T-helper 2 cell treated with Interferon-gamma antibody and Interleukin-4, amounts not matched to agents 5 μg/mL and 100 μg/mL, for 36 hours (primary cell): ENCODE measurements around the gene STX16.

Source experiments
- DNase-seq: peaks from one replicate; pipeline ENCODE4 v3.0.0; 2021; ENCODE audit warnings: low spot score
- H3K27ac Mint-ChIP-seq: one replicate; pipeline ENCODE4 v1.8.0; 2021; ENCODE audit warnings: mild to moderate bottlenecking, mixed read lengths
- H3K27me3 Mint-ChIP-seq: one replicate; pipeline ENCODE4 v1.8.0; 2021; ENCODE audit warnings: low read depth, mixed read lengths
- H3K36me3 Mint-ChIP-seq: one replicate; pipeline ENCODE4 v1.8.0; 2021; ENCODE audit warnings: low read depth, mixed read lengths
- H3K4me1 Mint-ChIP-seq: one replicate; pipeline ENCODE4 v1.8.0; 2021; ENCODE audit warnings: low read depth, mixed read lengths
- H3K4me3 Mint-ChIP-seq: one replicate; pipeline ENCODE4 v1.8.0; 2022; ENCODE audit warnings: mild to moderate bottlenecking, moderate library complexity, mixed read lengths
- H3K9me3 Mint-ChIP-seq: one replicate; pipeline ENCODE4 v1.8.0; 2021; ENCODE audit warnings: mixed read lengths

Gene STX16

DNA sequence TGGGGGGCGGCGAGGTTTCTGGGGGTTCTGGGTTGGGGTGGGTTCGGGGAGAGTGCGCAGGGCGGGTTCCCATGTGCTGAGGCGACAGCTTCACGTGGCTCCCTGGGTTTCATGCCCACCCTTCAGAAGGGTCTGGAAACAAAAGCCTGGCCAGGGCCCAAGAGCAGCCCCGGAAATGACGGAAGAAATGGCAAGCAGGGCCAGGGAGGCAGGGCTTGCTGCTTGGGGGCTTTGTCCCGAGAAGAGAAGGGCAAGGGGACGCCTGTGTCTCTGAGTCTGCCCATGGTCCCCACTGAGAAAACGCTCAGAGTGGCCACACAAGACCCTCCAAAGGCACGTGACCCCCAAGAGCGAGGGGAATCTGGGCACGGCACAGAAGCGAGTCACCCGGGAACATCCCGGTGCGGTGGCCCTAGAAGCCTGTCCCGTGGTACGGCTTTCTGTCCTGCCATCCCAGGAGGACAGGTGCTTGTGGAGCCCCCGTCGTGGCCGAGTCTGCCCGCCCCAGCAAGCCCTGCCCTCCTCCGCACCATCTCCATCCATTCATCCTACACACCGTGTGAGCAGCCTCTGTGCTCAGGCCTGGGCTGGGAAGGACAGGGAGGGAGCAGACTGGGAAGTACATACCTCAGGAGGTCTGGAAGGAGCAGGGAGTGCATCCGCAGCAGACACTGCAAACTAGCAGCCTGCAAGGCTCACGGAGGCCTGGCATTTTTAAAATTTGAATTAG, 50.5 kb downstream of the STX16 start:
- Mint-ChIP-seq H3K9me3 (no peaks in the 10 kb centered on the region), H3K36me3 (peaks cover 26% of the 10 kb centered on the region), H3K4me3 (no peak overlapping the region), H3K27me3 (no peaks in the 10 kb centered on the region), H3K27ac (no peak overlapping the region), H3K4me1 (no peaks in the 10 kb centered on the region)
- no peak for DNase-seq

DNA sequence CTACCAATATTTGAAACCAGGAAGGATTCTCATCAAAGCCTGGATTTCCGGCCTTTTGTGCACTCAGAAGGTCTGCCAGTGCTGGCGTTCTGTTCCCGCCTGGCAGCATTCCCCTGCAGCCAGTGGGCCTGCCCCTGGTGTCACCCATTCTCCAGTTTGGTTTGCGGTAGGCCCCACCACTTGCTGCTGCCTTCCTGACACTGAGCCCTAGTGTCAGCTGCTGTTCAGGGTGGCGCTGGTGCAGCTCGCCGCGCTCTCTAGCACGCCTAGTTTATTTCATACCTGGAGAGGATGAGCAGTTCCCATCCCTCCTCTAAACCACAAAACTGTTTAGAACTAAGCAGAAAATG, 51.1 kb downstream of the STX16 start:
- Mint-ChIP-seq H3K4me3 (no peak overlapping the region), H3K27ac (no peak overlapping the region), H3K27me3 (no peaks in the 10 kb centered on the region), H3K36me3 (peaks cover 23% of the 10 kb centered on the region), H3K9me3 (no peaks in the 10 kb centered on the region), H3K4me1 (no peaks in the 10 kb centered on the region)
- DNase-seq = no peak

DNA sequence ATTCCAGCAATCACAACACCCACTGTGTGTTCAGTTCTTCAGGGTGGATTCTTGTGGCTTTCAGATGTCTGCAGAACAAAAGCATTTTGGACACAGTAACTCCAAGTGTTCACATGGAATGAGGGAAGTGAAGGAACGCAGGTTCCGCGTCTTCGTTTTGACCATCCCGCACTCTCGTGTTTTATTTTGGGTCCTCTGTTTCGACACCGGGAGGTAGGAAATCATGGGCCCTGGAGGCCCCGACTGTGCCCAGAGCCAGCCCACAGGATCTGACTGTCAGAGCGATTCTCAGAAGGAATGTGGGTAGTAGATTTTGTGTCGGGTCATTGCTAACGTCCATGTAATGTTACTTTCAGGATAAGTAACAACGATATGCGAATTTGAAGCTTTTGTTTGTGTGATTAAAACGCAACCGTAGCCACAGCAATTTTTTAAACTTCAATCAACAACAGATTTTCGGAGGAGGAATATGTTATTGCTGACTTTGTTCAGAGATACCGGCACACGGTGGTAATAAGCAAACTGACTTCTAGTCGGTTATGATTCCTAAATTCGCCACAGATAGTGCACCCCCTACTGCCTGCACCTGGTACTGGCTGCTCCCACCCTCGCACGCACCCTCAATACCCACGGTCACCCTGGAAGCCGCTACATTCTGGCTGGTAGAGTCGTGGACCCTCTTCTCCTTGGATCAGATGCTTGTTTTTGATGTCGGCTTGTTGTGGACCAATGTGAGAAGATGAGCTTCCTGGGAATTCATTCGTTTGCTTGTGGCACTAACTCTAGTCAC, 52.0 kb downstream of the STX16 start:
- no peak overlapping the region for H3K27ac Mint-ChIP-seq

DNA sequence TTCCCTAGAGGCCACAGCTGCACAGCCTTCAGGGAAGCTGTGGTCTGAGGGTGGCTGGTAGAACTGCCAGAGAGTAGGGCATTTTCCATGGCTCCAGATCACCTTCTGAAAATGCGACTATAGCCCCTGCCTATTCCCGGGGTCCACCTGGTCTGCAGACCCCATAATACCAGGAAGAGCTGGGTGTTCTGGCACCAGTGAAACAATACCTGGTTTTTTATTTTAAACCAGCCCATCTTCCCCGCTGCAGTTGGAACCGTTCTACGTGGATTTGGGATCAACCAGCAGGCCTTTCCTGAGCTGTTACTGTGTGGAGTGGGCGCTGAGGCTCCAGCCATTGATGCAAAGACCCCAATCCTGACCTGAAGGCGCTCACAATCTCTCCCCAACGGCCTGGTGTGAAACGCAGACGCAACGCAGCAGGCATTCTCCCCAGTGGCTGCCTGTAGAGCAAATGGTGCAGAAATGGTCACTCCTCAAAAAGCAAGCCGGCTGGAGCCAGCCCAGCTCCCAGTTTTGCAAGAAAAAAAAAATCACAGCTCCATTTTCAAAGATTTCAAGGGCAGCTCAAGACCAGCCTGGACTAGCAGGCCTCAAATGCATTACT, 52.8 kb downstream of the STX16 start:
- Mint-ChIP-seq H3K4me1 (no peaks in the 10 kb centered on the region), H3K9me3 (no peaks in the 10 kb centered on the region), H3K27ac (no peak overlapping the region), H3K36me3 (peaks cover 20% of the 10 kb centered on the region), H3K4me3 (no peak overlapping the region), H3K27me3 (no peaks in the 10 kb centered on the region)
- no peak for DNase-seq

More for the DNA sequence above, 52.0 kb downstream of the STX16 start:
- Mint-ChIP-seq H3K4me1 (no peaks in the 10 kb centered on the region), H3K9me3 (no peaks in the 10 kb centered on the region), H3K36me3 (peaks cover 21% of the 10 kb centered on the region), H3K27me3 (no peaks in the 10 kb centered on the region), H3K4me3 (no peak overlapping the region)
- no peak for DNase-seq

DNA sequence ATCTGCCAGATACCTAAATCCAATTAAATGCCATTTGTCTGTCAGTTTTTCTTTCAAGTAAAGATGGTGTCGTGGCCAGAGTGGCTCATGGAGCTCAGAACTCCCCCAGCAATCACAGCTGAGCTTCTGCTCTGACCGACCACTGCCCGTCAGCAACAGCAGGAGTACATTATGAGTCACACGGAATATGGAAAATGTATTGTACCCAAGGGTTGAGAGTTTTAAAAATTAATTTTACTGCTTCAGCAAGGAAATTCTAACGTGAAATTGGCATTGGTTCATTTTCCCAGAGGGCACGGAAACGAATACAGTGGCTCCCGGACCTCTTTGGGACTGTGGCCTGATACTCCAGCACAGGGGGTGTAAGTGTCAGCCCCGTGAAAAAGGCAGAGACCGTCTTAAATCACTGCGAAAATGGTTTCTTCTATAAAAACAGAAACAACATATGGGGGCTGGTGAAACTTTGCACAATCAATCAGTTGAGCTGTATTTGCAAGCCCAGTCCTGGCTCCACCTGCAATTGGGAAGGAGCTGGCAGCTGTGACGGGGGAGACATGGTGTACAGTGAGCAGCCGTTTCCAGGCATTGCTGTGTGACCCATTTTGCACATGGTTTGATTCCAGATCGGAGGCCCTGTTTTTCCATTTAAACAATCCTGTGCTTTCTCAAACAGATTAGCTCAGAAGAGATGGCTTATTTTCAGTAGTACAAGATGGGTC, 54.3 kb downstream of the STX16 start:
- Mint-ChIP-seq H3K27me3 (no peaks in the 10 kb centered on the region), H3K9me3 (no peaks in the 10 kb centered on the region), H3K36me3 (peaks cover 19% of the 10 kb centered on the region), H3K27ac (no peak overlapping the region), H3K4me3 (no peak overlapping the region), H3K4me1 (no peaks in the 10 kb centered on the region)
- no peak for DNase-seq

DNA sequence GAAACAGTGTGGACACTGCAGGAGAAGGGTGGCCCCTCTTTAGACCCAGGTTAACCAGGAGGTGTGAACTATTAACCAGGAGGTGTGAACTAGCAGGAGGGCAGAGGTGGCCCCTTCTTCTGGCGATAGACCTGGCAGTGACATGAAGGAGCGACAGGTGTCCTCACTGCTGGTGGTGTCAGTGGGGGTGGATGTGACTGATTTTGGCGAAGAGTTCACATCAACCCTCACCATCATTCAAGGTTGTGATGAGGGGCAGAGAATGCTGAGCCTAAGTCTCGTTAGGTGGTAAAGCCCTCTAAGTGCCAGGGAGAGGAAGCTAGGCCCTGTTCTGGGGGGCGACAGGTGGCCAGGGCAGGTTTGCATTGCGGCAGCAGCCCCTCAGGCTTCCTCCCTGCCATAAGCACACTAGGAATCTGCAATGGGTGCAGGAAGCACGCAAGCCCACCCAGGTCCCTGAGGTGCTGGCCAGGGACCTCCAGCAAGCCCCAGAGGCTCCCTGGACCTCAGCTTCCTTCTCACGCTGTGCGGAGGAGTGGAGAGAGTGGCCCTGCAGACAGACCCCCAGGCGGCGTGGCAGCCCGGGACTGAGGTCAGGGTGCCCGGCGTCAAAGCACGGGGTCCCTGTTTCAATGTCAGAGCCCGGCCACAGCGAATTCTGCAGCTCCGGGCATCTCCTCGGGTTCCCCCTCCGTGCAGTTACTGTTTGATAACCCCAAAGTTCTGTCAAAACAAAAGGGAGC, 55.2 kb downstream of the STX16 start:
- Mint-ChIP-seq H3K27me3 (no peaks in the 10 kb centered on the region), H3K27ac (no peak overlapping the region), H3K4me3 (no peak overlapping the region), H3K9me3 (no peaks in the 10 kb centered on the region), H3K4me1 (no peaks in the 10 kb centered on the region), H3K36me3 (peaks cover 18% of the 10 kb centered on the region)
- DNase-seq = no peak

DNA sequence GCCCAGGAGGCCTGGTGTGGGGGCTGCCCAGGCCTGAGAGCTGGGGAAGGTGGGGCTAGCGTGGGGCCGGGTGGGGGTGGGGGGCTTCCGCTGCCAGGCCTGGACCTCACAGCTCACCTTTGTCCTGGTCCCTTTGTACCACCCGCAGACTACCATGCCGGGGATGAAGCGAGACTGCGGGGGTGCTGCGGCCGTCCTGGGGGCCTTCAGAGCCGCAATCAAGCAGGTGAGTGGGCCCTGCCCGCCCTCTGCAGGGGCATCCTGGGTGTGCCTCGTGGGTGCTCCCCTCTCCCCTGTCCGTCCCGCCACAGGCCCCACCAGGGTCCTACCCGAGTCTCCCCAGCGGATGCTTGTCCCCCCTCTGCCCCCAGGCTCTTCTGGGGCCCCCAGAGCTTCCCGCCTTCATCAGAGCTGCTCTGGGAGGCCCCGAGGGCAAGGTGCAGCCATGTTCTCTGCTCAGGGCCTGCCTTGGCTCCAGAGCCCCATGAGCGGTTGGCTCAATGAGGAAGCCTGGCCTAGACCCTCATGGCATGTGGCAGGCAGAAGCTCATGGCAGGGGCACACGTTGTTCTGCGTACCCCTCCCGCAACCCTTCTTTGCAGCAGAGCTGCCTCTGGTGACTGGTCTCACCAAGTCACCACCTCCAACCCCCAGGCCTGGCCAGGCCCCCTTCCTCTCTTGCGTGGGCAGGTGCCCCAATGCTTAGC, 56.0 kb downstream of the STX16 start:
- Mint-ChIP-seq H3K27ac (no peak overlapping the region), H3K27me3 (no peaks in the 10 kb centered on the region), H3K36me3 (peaks cover 18% of the 10 kb centered on the region), H3K4me1 (no peaks in the 10 kb centered on the region), H3K4me3 (no peak overlapping the region), H3K9me3 (no peaks in the 10 kb centered on the region)
- no peak for DNase-seq

DNA sequence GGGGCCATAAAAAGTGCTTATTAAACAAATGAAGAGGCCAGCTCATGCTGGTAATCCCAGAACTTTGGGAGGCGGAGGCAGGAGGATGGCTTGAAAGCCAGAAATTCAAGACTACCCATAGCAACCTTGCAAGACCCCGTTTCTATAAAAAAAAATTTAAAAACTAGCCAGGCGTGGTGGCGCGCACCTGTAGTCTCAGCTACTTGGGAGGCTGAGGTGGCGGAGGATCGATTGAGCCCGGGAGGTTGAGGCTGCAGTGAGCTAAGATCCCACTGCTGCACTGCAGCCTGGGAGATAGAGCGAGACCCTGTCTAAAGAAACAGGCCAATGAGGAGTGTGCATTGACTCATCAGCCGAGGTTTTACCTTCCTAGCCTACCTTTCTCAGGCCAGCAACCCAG, 56.7 kb downstream of the STX16 start:
- Mint-ChIP-seq H3K4me1 (no peaks in the 10 kb centered on the region), H3K9me3 (no peaks in the 10 kb centered on the region), H3K27me3 (no peaks in the 10 kb centered on the region), H3K4me3 (no peak overlapping the region), H3K36me3 (peaks cover 13% of the 10 kb centered on the region), H3K27ac (no peak overlapping the region)
- DNase-seq = no peak

DNA sequence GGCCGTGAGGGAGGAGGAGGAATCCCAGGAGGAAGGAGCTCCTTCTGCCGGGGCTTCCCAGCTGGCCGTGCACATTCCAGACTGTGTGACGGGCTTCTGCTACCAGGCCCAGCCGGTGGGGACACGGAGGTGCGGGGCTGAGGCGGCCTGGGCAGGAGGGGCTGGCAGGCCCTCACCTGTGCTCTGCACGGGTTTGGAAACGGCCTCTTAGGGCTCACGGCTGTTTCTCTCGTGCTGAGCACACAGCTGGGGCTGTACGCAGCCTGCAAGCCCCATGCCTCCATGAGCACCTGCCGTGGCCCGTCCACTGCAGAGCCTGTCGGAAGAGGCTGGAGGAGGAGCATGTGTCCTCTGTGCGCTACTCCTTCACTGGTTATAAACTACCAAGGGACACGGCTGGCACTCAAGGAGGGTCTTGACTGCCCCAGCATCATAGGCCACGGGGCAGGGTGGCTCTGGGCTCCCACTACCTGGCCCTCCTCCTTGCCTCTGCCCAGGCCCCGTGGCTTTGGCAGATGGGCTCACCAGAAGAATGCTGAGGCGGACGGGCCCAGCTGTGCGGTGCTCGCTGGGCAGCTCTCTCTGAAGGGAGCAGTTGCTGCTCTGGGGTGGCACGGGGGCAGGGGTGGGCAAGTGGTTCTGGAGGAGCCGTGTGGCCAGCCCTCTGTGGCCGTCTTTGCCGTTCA, 57.3 kb downstream of the STX16 start:
- DNase-seq = no peak
- H3K27me3 Mint-ChIP-seq = no peaks in the 10 kb centered on the region
- peaks cover 9% of the 10 kb centered on the region for H3K36me3 Mint-ChIP-seq
- H3K4me1 Mint-ChIP-seq = no peaks in the 10 kb centered on the region
- no peak overlapping the region for H3K4me3 Mint-ChIP-seq
- no peak overlapping the region for H3K27ac Mint-ChIP-seq
- no peaks in the 10 kb centered on the region for H3K9me3 Mint-ChIP-seq

DNA sequence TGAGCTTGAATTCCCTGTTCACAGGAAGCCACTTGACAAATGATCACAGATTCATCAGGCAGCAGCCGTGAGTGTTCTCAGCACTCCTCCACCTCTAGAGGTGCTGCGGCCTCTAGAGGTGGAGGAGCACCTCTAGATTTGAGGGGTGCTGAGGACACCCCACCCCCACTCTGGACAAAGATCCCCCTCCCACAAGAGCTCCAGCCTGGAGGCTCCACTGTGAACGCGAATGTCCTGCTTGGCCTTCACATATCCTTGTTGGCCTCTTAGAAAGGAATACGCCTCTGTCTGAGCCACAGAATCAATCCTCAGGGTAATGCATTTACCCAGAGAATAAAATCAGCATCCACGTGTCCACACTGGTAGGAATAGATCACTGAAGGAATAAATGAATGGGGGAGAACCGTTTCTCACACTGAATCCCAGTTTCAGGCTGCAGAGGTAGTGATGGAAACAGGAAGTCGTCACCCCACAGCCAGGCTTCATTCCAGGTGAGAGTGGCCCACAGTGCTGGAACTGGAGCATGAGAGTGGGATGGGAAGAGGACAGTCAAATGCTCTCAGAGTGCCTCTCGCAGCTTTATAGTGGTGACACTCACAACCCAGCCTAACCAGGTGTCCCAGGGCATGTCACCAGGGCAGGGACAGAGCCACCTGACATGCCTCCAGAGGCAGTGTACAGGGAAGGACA, 58.1 kb downstream of the STX16 start:
- Mint-ChIP-seq H3K4me1 (no peaks in the 10 kb centered on the region), H3K36me3 (peaks cover 4% of the 10 kb centered on the region), H3K27ac (no peak overlapping the region), H3K4me3 (no peak overlapping the region), H3K27me3 (no peaks in the 10 kb centered on the region), H3K9me3 (no peaks in the 10 kb centered on the region)
- no peak for DNase-seq

DNA sequence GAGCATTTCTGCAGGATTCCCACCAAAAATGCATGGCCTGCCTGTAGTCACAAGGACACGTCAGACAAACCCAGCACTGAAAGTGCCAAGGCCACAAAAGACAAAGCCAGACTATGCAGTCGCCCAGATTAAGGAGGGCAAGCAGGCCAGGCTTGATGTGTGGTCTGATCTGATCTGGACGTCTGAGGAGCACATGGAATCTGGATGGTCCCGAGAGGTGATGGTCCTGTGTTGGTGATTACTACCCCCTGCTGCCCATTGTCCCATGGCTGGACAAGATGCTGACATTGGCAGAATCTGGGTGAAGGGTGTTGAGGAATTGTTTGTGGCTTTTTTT, 58.6 kb downstream of the STX16 start:
- Mint-ChIP-seq H3K4me3 (no peak overlapping the region), H3K27ac (no peak overlapping the region), H3K27me3 (no peaks in the 10 kb centered on the region), H3K4me1 (no peaks in the 10 kb centered on the region), H3K36me3 (peaks cover 1% of the 10 kb centered on the region), H3K9me3 (no peaks in the 10 kb centered on the region)
- DNase-seq = no peak

DNA sequence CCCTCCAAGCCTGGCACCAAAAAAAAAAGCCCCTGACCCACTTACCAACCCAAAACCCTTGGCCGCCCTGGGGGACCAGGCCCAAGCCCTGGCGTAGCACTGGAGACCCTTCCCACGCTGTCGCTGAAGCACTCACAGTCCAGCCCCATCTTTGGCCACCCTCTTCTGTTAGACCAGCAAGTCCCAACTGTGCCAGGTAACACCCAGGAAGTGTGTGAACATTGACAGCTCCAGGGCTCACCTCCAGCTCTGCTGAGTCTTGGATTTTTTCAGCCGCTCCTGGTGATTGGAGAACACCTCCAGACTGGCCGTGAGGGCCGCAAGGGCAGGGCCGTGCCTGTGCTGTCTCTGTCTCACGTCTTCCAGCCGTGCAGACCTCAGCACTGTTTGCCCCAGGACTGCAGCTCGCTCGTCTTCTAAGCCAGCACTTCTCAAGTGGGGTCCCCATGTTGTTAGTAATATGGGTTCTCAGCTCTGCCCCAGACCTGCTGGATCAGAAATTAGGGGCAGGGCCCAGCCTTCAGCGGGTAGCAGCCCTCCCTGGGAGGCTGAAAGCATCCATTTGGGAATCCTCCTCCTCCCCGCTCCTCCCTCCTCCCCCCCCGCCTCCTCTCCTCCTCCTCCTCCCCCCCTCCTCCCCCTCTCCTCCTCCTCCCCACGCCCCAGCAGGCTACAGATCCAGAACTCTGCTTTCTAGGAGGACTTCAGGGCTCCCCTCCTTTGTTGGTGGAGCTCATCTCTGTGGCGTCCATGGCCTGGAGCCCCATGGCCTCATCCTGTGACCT, 59.6 kb downstream of the STX16 start:
- H3K36me3 Mint-ChIP-seq = no peaks in the 10 kb centered on the region
- no peaks in the 10 kb centered on the region for H3K9me3 Mint-ChIP-seq
- no peaks in the 10 kb centered on the region for H3K4me1 Mint-ChIP-seq

More for the DNA sequence above, 59.6 kb downstream of the STX16 start:
- Mint-ChIP-seq H3K27me3 (no peaks in the 10 kb centered on the region), H3K27ac (no peak overlapping the region), H3K4me3 (no peak overlapping the region)
- no peak for DNase-seq
